ENCODE measurements around the gene SMIM28. TPM values are rescaled to one million over a fixed set of nuclear protein-coding genes. Genes with fewer than 3 reads are reported as not detected.
"Not testable (repeated sequence)": the region's sequence is repeated elsewhere in the genome, so short reads cannot be mapped to it uniquely, and the experiment has no call there.

Gene SMIM28
- polyA plus RNA-seq (ENCODE audit: insufficient read length in 4 of 4) = not detected

DNA sequence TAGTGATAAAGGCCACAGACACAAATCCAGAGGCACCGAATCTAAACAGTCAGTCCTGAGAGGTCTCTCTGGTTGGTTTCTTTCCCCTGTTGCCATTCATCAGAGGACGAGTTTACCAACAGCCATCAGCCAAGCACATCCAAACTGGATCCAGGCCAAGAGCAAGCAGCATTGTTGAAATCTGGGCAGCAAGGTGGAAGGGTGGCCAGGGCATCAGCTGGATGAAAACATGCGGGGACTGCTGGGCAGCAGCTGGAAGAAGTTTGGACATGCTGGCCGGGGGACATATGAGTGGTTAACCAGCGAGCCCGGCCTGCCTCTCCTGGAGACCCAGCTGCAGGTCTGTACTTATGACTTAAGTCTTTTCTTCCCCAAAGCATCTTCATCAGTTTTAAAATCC lies at the start of gene SMIM28:
TSS of gene SMIM28 (plus strand) at position 62 of the 400 bp plus-strand sequence. CDS start at position 230, 168 bp downstream.
- no peak for DNase-seq (ENCODE audit: low read depth in 4 of 4, low spot score in 3 of 4)

DNA sequence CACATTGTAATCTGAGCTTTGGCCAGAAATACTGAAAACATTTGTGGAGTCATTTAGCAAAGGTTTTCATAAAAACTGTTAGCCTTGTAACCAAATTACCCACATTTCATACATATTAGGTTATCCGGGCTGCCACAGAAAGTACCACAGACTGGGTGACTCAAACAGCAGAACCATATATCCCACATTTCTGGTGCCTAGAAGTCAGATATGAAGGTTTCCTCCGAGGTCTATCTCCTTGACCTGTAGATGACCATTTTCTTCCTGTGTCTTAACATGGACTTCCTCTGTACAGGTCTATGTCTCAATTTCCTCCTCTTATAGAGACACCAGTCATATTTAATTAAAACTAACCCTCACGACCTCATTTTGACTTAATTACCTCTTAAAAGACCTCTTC lies 49.5 kb upstream of the SMIM28 start:
- DNase-seq (ENCODE audit: low read depth in 4 of 4, low spot score in 3 of 4) = no peak

DNA sequence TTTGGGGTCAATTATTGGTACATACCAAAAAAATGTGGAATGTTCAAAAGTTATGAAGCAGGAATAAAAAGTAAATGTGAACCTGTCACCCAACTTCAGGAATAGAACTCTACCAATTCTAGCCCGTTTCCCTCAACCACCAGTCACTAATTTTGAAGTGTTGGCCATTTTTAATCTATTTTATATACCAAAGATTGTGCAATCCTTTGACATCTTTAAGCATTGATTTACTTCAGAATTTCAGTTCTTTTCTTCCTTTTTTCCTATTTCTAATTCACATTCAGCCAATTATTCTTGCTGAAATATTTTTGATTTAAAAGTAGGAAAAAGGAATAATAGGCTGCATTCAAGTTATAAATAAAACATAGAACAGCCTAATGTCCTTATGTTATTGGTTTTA lies 46.9 kb upstream of the SMIM28 start:
- DNase-seq (ENCODE audit: low read depth in 4 of 4, low spot score in 3 of 4) = no peak

DNA sequence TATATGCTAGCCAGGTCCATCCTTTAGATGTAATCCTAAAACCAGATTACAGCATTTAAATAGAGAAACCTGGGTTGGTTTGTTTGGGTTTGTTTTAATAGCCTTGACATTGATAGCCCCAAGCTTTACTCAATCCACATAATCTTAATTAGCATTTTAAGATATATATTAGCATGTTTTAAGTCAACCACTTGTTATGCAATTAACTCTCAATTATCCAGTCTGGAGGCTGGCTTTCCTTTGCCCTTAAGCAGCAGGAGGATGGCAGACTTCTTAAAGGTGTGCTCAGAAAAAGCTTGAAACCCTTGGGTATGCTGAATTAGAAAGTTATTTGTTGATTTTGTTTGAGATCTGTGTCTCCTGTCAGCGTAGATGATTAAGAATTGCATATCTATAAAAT lies 46.3 kb upstream of the SMIM28 start:
- DNase-seq (ENCODE audit: low read depth in 4 of 4, low spot score in 3 of 4) = no peak

DNA sequence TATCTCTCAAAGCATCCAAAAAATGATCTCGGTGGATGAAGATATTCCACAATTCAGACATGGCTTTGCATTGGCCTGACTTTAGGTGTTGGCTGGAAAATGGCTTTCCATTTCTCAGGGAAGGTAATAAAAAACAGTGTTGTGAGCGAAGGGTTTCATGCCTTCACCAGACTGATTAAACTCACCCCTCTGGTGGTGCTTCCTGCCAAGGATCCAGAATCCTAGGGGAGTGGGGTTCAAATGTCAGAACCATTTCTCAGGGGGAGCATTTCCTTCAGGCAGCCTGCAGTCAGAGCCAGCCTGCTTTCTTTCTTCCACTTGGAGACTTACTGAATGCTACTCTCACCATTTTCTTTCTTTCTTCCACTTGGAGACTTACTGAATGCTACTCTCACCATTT lies 45.7 kb upstream of the SMIM28 start:
- DNase-seq (ENCODE audit: low read depth in 4 of 4, low spot score in 3 of 4) = no peak

DNA sequence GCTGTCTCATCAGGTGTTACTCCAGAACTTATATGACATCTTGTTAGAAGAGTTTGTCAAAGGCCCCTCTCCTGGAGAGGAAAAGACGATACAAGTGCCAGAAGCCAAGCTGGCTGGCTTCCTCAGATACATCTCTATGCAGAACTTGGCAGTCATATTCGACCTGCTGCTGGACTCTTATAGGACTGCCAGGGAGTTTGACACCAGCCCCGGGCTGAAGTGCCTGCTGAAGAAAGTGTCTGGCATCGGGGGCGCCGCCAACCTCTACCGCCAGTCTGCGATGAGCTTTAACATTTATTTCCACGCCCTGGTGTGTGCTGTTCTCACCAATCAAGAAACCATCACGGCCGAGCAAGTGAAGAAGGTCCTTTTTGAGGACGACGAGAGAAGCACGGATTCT lies 43.7 kb upstream of the SMIM28 start:
- no peak for DNase-seq (ENCODE audit: low read depth in 4 of 4, low spot score in 3 of 4)

DNA sequence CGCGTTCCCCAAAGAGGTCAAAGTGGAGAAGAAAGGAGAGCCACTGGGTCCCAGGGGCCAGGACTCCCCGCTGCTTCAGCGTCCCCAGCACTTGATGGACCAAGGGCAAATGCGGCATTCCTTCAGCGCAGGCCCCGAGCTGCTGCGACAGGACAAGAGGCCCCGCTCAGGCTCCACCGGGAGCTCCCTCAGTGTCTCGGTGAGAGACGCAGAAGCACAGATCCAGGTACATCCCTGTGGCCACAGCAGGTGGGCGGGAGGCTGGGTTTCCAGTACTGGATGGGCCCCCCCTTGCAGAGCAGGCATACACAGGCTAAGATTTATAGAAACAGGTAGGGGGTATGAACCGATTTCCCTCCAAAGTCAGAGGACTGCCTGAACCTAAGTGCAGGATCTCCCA lies 42.7 kb upstream of the SMIM28 start:
- no peak for DNase-seq (ENCODE audit: low read depth in 4 of 4, low spot score in 3 of 4)

DNA sequence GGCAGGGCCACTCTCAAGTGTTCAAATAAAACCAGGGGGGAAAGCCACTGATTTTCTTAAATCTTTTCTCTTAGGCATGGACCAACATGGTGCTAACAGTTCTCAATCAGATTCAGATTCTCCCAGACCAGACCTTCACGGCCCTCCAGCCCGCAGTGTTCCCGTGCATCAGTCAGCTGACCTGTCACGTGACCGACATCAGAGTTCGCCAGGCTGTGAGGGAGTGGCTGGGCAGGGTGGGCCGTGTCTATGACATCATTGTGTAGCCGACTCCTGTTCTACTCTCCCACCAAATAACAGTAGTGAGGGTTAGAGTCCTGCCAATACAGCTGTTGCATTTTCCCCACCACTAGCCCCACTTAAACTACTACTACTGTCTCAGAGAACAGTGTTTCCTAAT lies 41.5 kb upstream of the SMIM28 start:
- DNase-seq (ENCODE audit: low read depth in 4 of 4, low spot score in 3 of 4) = no peak

DNA sequence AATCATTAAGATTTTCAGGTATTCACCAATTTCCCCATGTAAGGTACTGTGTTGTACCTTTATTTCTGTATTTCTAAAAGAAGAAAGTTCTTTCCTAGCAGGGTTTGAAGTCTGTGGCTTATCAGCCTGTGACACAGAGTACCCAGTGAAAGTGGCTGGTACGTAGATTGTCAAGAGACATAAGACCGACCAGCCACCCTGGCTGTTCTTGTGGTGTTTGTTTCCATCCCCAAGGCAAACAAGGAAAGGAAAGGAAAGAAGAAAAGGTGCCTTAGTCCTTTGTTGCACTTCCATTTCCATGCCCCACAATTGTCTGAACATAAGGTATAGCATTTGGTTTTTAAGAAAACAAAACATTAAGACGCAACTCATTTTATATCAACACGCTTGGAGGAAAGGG lies 40.6 kb upstream of the SMIM28 start:
- no peak for DNase-seq (ENCODE audit: low read depth in 4 of 4, low spot score in 3 of 4)

DNA sequence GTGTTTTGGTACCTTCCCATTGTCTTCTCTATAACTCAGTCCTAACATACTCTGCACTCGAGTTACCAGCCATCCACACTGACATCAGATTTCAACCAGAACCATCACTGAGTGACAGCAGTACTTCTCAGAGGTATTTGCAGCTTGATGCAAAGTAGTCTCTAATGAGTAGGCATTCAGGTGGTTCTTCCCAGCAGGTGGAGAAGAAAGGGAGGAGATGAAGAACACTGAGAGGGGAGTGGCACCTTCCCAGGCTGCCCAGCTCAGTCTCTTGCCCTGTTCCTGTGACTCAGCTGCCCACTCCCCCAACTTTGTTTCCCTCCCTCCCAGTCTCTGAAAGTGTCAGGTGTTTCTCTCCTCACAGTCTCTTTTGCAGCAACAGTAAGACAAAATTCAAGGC lies 38.7 kb upstream of the SMIM28 start:
- DNase-seq (ENCODE audit: low read depth in 4 of 4, low spot score in 3 of 4) = no peak

DNA sequence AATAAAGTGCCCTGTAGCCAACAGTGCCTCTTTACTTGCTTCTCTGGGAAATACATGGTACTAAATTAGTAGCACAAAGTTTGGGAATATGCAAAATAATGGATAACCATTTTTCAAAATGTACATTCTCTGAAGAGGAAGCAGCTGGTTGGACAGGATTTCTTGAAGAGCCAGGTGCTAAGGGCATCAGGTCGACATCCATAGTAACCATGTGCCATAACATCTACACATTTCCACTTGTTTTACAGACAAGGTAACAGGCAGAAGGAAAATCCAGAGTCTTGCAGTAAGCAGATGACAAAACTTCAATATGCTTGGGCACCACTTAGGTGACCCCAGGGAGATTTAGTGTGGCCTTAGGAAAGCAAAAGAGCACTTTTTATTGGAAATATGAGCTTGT lies 36.5 kb upstream of the SMIM28 start:
- DNase-seq (ENCODE audit: low read depth in 4 of 4, low spot score in 3 of 4) = no peak

DNA sequence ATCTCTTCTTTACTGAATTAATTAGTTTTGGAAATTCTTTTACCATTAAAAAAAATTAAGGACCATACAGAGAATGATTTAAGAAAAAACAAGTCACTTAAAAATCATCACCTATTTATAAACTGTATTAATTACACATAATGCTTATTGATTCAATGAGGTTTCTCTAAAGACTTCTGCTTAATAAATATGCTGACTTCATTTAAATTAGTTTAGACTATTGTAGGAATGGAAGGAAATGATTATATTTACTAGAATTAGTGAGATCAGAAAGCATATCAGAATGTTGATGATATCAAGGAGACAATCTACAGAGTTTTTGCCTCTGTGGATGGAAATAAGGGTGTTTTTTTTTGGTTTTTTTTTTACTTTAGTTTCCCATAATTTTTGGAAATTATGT lies 34.6 kb upstream of the SMIM28 start:
- no peak for DNase-seq (ENCODE audit: low read depth in 4 of 4, low spot score in 3 of 4)

DNA sequence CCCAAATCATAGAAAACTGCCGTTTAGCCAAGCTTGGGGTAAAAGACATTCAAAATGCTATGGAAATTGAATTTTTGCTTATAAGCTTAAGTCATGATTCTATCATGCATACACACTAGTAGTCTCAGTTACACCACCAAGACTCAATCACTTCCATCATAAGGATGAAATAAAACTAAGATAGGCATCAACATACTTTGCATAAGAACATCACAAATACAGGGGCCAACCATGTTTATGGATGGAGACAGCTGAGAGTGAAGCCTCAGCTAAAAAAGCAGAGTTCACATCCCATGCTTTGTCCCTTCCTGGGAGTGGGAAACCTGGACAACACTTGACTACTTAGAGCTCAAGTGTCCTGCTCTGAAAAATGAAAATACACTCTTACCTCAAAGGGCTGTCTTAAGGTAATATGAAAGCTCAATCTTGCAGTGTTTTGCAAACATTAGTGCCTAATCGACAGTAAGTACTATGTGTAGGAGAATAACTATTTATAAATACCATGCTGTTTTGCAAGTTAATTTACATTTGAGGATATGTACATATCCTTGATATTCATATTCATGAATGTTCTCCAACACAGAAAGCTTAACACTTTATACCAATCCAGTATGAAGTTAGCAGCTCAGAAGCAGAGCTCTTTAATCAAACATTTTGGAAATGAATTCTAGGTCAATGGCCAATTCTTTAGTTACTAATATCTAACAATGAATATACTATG lies 32.0 kb upstream of the SMIM28 start:
- DNase-seq (ENCODE audit: low read depth in 4 of 4, low spot score in 3 of 4) = no peak

DNA sequence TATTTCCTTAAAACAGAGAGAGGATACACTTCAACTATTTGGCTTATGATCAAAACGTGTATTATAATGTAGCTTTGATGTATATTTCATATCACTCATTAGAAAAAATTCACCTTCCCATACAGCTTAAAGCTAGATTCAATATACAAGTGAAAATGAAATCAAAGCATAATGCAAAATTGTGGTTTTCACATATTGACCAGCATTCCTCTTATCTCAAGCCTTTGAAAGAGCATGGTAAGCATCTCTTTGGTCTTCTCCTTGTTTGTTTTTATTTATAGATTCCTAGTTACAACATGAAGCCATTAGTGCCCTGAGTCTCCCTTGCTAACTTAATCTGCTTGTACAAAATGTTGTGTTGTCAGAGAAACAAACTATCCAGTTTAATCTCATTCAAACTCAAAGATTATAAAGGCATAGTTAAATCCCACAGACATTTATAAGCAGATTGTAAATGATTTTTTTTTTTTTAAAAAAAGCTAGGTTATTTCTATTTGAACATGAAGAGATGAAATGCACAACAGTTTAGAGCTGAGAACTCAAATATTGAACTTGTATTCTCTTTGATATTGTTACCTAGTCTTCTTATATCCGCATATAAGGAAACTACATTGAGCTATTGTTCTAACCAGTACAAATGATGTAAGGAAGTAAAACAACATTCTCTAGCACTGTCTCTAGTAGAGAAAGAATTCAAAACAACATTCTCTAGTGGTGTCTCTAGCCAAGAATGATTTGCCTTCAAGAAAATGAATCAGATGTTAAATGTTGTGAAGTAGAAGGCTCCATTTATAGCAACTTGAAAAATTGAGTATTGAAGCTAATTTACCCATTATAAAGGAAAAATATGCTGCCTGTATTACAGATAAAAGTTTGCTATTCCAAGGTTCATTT lies 31.2 kb upstream of the SMIM28 start:
- DNase-seq (ENCODE audit: low read depth in 4 of 4, low spot score in 3 of 4) = no peak

DNA sequence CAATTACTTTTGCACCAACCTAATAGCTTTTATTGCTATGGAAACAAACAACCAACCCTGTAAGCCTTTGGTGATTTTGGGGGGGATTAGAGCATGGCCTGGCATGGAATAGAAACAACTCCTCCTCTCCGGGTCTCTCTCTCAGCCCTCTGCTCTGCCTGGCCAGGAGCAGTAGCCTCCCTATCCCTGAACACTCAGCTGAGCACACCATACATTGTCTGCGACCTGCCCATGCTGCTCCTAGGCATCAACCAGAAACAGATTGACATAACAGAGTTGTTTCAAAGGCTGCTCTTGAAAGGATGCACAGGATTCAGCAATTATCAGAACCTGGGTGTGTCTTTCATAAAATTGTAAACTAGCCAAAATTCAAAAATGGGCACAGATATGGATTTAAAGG lies 29.8 kb upstream of the SMIM28 start:
- no peak for DNase-seq (ENCODE audit: low read depth in 4 of 4, low spot score in 3 of 4)

DNA sequence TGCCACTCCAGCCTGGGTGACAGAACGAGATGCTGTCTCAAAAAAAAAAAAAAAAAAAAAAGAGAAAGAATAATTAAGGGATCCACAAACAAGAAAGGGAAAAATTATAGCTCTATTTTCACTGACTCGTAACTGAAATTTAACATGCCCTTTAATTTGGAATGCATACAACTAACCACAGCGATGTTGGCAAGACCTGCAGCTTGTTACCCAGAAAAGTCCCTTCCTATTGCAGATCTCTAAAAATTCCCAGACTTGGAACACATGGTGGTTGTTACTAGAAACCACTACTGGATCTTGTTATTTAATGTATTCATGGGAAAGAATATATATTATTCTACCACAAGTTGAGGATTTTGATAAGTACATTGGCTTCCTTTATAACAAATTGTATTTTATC lies 27.8 kb upstream of the SMIM28 start:
- no peak for DNase-seq (ENCODE audit: low read depth in 4 of 4, low spot score in 3 of 4)

DNA sequence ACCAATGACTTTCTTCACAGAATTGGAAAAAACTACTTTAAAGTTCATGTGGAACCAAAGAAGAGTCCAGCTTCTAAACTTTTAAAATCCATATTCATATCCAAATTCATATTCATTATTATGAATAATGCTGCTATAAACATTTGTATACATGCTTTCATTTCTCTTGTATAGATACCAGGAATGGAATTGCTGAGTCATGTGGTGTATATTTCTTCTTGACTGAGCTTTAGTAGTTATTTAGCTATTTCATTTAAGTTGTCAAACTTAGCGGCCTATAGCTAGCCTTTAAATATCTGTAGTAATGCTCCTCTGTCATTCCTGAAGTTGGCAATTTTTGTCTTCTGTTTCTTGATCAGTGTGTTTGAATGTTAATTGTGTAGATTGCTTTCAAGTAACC lies 19.8 kb upstream of the SMIM28 start:
- no peak for DNase-seq (ENCODE audit: low read depth in 4 of 4, low spot score in 3 of 4)

DNA sequence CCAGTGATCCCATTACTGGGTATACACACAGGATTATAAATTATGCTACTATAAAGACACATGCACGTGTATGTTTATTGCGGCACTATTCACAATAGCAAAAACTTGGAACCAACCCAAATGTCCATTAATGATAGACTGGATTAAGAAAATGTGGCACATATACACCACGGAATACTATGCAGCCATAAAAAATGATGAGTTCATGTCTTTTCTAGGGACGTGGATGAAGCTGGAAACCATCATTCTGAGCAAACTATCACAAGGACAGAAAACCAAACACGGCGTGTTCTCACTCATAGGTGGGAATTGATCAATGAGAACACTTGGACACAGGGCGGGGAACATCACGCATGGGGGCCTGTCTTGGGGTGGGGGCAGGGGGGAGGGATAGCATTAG lies 9.0 kb upstream of the SMIM28 start:
- DNase-seq (ENCODE audit: low read depth in 4 of 4, low spot score in 3 of 4) = not testable (repeated sequence)

DNA sequence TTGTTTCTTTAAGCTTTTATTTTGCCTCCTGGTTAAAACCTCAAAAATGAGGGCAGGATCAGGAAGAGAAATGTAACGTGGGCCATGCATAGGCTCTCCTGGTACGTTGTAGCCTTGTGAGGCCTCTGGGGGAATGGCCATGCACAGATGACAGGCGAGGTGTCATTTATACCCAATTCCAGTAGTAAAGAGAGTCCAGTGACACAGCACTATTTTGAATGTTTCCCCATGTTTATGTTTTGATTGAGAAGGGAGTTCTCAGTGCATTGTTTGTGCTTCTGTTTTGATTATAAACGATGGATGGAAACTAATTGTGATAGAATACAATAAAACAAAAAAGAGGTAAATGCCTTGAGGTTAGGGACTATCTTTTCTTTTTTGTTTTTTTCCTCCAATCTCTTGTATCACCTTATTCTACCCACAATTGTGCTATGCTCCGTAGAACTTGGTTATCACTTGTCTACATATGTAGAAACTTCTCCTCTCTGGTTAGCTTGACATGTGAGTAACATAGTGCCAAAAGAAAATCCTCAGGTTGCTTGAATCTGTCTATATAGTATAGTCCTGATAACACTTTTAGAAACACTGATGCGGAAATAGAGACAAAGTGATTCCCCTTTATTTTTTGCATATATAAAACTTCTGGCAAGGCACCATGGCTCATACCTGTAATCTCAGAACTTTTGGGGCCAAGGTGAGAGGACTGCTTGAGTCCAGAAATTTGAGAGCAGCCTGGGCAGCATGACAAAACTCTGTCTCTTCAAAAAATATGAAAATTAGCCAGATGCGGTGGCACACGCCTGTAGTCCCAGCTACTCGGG lies 6.9 kb upstream of the SMIM28 start:
- DNase-seq (ENCODE audit: low read depth in 4 of 4, low spot score in 3 of 4) = no peak

DNA sequence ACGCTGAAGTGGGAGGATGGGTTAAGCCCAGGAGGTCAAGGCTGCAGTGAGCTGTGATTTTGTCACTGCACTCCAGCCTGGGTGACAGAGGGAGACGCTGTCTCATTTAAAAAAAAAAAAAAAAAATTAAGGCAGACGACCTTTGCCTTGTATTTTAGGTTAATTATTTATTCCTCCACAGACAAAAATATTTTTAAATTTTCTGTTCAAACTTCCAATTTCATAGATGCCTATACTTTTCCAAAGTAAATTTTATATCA lies 6.3 kb upstream of the SMIM28 start:
- no peak for DNase-seq (ENCODE audit: low read depth in 4 of 4, low spot score in 3 of 4)

DNA sequence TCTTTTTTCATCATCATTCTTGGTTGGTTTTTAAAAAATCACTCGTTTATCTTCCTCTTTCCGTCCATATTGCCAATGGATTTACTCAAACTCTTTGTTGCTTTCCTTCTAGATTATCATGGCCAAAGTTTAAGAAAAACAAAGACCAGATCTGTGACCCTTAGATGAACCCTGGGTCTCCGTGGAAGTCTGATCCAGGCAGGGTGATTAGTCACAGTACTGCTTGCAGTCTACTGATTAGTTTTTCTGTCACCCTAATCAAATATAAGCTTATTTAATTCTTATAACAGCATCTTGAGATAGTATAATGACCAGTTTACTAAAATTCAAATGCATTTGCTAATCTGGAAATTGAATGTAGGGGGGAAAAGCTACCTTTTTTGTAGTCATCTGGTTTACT lies 6.0 kb upstream of the SMIM28 start:
- no peak for DNase-seq (ENCODE audit: low read depth in 4 of 4, low spot score in 3 of 4)
